H1 (cell line): ENCODE measurements around the gene EZH2.

Source experiments
- EZH2 ChIP-seq: fragments of 200-600 bp; sonication (generic); IDR thresholded peaks from 2 replicates; pipeline ENCODE4 v1.7.1; 2012; ENCODE audit warnings: low read depth, mild to moderate bottlenecking, moderate library complexity, low read length, inconsistent platforms; ENCODE audit not compliant: severe bottlenecking
- JUN ChIP-seq: IDR thresholded peaks from 2 replicates; pipeline ENCODE4 v1.6.1; 2011; ENCODE audit warnings: low read depth, mild to moderate bottlenecking, improper control_type of control experiment, low read length
- MAFK ChIP-seq: IDR thresholded peaks from 2 replicates; pipeline ENCODE4 v1.6.1; 2012; ENCODE audit warnings: low read depth, mild to moderate bottlenecking, improper control_type of control experiment, low read length
- POLR2A ChIP-seq, 2 experiments: IDR thresholded peaks; 1 replicate in 1 of 2; 2 replicates in 1 of 2; pipeline ENCODE4 v1.6.1; 2011; ENCODE audit warnings: low read depth in 2 of 2, low read length in 2 of 2, mild to moderate bottlenecking in 2 of 2; ENCODE audit errors: control extremely low read depth in 1 of 2
- RBBP5 ChIP-seq: IDR thresholded peaks from 2 replicates; pipeline ENCODE4 v1.7.1; 2012; ENCODE audit warnings: low read depth, mild to moderate bottlenecking, inconsistent platforms, low read length, moderate library complexity, borderline replicate concordance
- RNF2 ChIP-seq: fragments of 200-900, 300-1000 bp; sonication (generic); IDR thresholded peaks from 2 replicates; pipeline ENCODE4 v1.7.1; 2016; ENCODE audit warnings: borderline replicate concordance, low read depth, mild to moderate bottlenecking, antibody characterized with exemption, low read length; ENCODE audit not compliant: poor library complexity, severe bottlenecking; ENCODE audit errors: missing control alignments
- SIN3A ChIP-seq, 2 experiments: IDR thresholded peaks in 1 of 2; conservative IDR thresholded peaks in 1 of 2; 2 replicates each; pipeline ENCODE4 v1.6.1; 2011 to 2012; ENCODE audit warnings: low read length in 2 of 2, improper control_type of control experiment in 1 of 2, low read depth in 1 of 2, mild to moderate bottlenecking in 1 of 2
- TAF1 ChIP-seq: IDR thresholded peaks from 2 replicates; pipeline ENCODE4 v1.6.1; 2011; ENCODE audit warnings: mild to moderate bottlenecking, low read depth, low read length
- TF ChIP-seq, protein P1 (sequence below), 3 experiments: IDR thresholded peaks; 1 replicate in 2 of 3; 2 replicates in 1 of 3; pipeline versions ENCODE4 v1.5.1 to v1.6.1; 2011; ENCODE audit warnings: low read length in 3 of 3, mild to moderate bottlenecking in 3 of 3, inconsistent platforms in 2 of 3, low read depth in 1 of 3, moderate library complexity in 1 of 3; ENCODE audit not compliant: insufficient read depth in 1 of 3; ENCODE audit errors: control extremely low read depth in 1 of 3
- TF ChIP-seq, protein P2 (sequence below): IDR thresholded peaks from 2 replicates; pipeline ENCODE4 v1.6.1; 2011; ENCODE audit warnings: low read length, improper control_type of control experiment
- TF ChIP-seq, protein P3 (sequence below): fragments of 300-600 bp; sonication (generic); IDR thresholded peaks from 2 replicates; pipeline ENCODE4 v1.7.1; 2012; ENCODE audit warnings: low read length, moderate library complexity, mild to moderate bottlenecking, inconsistent platforms; ENCODE audit not compliant: insufficient replicate concordance

DNA sequence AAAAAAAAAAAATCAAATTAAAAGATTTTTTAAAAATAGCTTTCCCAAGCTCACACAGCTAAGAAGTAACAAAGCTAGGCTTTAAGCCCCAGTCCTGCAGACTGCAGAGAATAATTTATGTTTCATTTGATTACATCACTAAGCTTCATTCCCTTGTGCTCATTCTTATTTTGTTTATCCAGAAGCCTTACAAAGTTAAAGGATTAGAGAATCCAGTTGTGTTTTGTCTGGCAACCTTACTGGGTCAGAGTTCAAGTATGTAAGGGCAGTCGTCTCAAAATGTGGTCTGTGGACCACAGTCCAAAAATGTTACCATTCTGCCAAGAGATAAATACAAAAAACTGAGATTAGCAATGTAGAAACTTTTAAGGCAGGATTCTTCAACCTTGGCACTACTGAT, 32.1 kb upstream of the EZH2 start:
- TF ChIP-seq TAF1: no peak
- TF ChIP-seq, protein P1, sequence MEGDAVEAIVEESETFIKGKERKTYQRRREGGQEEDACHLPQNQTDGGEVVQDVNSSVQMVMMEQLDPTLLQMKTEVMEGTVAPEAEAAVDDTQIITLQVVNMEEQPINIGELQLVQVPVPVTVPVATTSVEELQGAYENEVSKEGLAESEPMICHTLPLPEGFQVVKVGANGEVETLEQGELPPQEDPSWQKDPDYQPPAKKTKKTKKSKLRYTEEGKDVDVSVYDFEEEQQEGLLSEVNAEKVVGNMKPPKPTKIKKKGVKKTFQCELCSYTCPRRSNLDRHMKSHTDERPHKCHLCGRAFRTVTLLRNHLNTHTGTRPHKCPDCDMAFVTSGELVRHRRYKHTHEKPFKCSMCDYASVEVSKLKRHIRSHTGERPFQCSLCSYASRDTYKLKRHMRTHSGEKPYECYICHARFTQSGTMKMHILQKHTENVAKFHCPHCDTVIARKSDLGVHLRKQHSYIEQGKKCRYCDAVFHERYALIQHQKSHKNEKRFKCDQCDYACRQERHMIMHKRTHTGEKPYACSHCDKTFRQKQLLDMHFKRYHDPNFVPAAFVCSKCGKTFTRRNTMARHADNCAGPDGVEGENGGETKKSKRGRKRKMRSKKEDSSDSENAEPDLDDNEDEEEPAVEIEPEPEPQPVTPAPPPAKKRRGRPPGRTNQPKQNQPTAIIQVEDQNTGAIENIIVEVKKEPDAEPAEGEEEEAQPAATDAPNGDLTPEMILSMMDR (IDR thresholded peaks at IDR 0.05; ENCODE audit: control extremely low read depth in 1 of 3, insufficient read depth in 1 of 3, low read depth in 1 of 3, low read length in 3 of 3): no peak
- no peak for TF ChIP-seq EZH2
- TF ChIP-seq RBBP5: no peak
- no peak for TF ChIP-seq POLR2A (IDR thresholded peaks at IDR 0.05; ENCODE audit: control extremely low read depth in 1 of 2, low read depth in 2 of 2, low read length in 2 of 2)
- TF ChIP-seq, protein P2, sequence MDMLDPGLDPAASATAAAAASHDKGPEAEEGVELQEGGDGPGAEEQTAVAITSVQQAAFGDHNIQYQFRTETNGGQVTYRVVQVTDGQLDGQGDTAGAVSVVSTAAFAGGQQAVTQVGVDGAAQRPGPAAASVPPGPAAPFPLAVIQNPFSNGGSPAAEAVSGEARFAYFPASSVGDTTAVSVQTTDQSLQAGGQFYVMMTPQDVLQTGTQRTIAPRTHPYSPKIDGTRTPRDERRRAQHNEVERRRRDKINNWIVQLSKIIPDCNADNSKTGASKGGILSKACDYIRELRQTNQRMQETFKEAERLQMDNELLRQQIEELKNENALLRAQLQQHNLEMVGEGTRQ: no peak
- TF ChIP-seq, protein P3, sequence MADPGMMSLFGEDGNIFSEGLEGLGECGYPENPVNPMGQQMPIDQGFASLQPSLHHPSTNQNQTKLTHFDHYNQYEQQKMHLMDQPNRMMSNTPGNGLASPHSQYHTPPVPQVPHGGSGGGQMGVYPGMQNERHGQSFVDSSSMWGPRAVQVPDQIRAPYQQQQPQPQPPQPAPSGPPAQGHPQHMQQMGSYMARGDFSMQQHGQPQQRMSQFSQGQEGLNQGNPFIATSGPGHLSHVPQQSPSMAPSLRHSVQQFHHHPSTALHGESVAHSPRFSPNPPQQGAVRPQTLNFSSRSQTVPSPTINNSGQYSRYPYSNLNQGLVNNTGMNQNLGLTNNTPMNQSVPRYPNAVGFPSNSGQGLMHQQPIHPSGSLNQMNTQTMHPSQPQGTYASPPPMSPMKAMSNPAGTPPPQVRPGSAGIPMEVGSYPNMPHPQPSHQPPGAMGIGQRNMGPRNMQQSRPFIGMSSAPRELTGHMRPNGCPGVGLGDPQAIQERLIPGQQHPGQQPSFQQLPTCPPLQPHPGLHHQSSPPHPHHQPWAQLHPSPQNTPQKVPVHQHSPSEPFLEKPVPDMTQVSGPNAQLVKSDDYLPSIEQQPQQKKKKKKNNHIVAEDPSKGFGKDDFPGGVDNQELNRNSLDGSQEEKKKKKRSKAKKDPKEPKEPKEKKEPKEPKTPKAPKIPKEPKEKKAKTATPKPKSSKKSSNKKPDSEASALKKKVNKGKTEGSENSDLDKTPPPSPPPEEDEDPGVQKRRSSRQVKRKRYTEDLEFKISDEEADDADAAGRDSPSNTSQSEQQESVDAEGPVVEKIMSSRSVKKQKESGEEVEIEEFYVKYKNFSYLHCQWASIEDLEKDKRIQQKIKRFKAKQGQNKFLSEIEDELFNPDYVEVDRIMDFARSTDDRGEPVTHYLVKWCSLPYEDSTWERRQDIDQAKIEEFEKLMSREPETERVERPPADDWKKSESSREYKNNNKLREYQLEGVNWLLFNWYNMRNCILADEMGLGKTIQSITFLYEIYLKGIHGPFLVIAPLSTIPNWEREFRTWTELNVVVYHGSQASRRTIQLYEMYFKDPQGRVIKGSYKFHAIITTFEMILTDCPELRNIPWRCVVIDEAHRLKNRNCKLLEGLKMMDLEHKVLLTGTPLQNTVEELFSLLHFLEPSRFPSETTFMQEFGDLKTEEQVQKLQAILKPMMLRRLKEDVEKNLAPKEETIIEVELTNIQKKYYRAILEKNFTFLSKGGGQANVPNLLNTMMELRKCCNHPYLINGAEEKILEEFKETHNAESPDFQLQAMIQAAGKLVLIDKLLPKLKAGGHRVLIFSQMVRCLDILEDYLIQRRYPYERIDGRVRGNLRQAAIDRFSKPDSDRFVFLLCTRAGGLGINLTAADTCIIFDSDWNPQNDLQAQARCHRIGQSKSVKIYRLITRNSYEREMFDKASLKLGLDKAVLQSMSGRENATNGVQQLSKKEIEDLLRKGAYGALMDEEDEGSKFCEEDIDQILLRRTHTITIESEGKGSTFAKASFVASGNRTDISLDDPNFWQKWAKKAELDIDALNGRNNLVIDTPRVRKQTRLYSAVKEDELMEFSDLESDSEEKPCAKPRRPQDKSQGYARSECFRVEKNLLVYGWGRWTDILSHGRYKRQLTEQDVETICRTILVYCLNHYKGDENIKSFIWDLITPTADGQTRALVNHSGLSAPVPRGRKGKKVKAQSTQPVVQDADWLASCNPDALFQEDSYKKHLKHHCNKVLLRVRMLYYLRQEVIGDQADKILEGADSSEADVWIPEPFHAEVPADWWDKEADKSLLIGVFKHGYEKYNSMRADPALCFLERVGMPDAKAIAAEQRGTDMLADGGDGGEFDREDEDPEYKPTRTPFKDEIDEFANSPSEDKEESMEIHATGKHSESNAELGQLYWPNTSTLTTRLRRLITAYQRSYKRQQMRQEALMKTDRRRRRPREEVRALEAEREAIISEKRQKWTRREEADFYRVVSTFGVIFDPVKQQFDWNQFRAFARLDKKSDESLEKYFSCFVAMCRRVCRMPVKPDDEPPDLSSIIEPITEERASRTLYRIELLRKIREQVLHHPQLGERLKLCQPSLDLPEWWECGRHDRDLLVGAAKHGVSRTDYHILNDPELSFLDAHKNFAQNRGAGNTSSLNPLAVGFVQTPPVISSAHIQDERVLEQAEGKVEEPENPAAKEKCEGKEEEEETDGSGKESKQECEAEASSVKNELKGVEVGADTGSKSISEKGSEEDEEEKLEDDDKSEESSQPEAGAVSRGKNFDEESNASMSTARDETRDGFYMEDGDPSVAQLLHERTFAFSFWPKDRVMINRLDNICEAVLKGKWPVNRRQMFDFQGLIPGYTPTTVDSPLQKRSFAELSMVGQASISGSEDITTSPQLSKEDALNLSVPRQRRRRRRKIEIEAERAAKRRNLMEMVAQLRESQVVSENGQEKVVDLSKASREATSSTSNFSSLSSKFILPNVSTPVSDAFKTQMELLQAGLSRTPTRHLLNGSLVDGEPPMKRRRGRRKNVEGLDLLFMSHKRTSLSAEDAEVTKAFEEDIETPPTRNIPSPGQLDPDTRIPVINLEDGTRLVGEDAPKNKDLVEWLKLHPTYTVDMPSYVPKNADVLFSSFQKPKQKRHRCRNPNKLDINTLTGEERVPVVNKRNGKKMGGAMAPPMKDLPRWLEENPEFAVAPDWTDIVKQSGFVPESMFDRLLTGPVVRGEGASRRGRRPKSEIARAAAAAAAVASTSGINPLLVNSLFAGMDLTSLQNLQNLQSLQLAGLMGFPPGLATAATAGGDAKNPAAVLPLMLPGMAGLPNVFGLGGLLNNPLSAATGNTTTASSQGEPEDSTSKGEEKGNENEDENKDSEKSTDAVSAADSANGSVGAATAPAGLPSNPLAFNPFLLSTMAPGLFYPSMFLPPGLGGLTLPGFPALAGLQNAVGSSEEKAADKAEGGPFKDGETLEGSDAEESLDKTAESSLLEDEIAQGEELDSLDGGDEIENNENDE: no peak
- TF ChIP-seq MAFK: no peak
- no peak for TF ChIP-seq SIN3A (conservative IDR thresholded peaks at IDR 0.05 in 1 of 2, IDR thresholded peaks at IDR 0.05 in 1 of 2; ENCODE audit: low read depth in 1 of 2, low read length in 2 of 2)
- no peak for TF ChIP-seq JUN
- no peak for TF ChIP-seq RNF2
